Thyroid gland (tissue), 4 donors: ENCODE measurements around the gene CPNE4.

Experiments used
- POLR2A ChIP-seq, 2 donors: fragments of 450-650 bp; IDR thresholded peaks; one replicate each; pipeline ENCODE4 v1.6.1; 2017; ENCODE audit warnings: antibody characterized with exemption in 2 of 2, mild to moderate bottlenecking in 2 of 2, moderate library complexity in 1 of 2
- TF ChIP-seq, protein P1 (sequence below), 6 experiments: fragments of 200-600 bp in 3 of 6; fragments of 450-650 bp in 3 of 6; sonication (generic) in 3 of 6; IDR thresholded peaks; one replicate each; pipeline ENCODE4 v1.5.1; 2016 to 2019; ENCODE audit warnings: antibody characterized with exemption in 6 of 6, mild to moderate bottlenecking in 2 of 6, inconsistent platforms in 1 of 6, moderate library complexity in 1 of 6

DNA sequence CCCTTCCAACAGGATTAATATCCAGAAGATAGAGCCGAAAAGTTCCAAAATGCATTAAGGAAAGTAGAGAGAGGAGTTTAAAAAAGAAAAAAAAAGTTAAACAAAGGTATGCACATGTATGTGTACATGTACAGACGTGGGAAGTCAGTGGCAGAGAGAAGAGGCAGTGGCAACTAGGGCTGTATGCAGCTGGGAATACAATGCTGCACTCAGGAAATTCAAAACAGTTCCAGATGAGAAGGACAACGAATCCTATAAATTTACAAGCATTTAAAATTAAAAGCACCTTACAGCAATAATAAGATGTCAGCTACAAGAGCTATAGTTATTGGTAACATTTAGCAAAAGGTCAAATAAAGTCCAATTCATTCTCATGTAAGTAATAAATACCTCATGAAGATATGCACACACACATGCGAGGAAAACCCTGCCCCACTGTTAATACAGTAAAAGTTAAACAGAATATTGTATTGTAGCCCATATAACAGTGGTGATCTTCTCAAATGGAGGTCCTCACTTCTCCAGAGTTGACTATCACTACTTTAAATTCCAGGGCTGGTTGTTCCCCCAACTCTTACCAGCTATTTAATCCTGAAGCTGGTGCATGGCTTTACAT, 550.2 kb downstream of the CPNE4 start:
- no peak for TF ChIP-seq POLR2A (IDR thresholded peaks at IDR 0.05)
- TF ChIP-seq, protein P1, sequence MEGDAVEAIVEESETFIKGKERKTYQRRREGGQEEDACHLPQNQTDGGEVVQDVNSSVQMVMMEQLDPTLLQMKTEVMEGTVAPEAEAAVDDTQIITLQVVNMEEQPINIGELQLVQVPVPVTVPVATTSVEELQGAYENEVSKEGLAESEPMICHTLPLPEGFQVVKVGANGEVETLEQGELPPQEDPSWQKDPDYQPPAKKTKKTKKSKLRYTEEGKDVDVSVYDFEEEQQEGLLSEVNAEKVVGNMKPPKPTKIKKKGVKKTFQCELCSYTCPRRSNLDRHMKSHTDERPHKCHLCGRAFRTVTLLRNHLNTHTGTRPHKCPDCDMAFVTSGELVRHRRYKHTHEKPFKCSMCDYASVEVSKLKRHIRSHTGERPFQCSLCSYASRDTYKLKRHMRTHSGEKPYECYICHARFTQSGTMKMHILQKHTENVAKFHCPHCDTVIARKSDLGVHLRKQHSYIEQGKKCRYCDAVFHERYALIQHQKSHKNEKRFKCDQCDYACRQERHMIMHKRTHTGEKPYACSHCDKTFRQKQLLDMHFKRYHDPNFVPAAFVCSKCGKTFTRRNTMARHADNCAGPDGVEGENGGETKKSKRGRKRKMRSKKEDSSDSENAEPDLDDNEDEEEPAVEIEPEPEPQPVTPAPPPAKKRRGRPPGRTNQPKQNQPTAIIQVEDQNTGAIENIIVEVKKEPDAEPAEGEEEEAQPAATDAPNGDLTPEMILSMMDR (IDR thresholded peaks at IDR 0.05) = no peak
